K562 (cell line): ENCODE data around the gene MAN1B1. TPM values are rescaled to one million over a fixed set of nuclear protein-coding genes. Genes with fewer than 3 reads are reported as not detected.

Experiments
- DPF2 ChIP-seq: fragments of 450-650 bp; IDR thresholded peaks from 2 replicates; pipeline ENCODE4 v1.6.1; 2016
- GMEB1 ChIP-seq: fragments of 250-450 bp; sonication (Bioruptor Pico); IDR thresholded peaks from 2 replicates; pipeline ENCODE4 v1.4.0; 2020; ENCODE audit warnings: mild to moderate bottlenecking
- HDAC1 ChIP-seq, 2 experiments: fragments of 450-650 bp; IDR thresholded peaks; 2 replicates each; pipeline ENCODE4 v1.6.1; 2016 to 2017; ENCODE audit warnings: inconsistent platforms in 1 of 2, mild to moderate bottlenecking in 1 of 2, moderate library complexity in 1 of 2
- ILF3 ChIP-seq: fragments of 450-650 bp; IDR thresholded peaks from 2 replicates; pipeline ENCODE4 v1.6.1; 2018; ENCODE audit warnings: antibody characterized with exemption, mild to moderate bottlenecking, moderate library complexity, borderline replicate concordance
- MGA ChIP-seq: fragments of 450-650 bp; IDR thresholded peaks from 2 replicates; pipeline ENCODE4 v1.6.1; 2016; ENCODE audit warnings: mild to moderate bottlenecking, moderate library complexity
- NFXL1 ChIP-seq: fragments of 450-650 bp; formaldehyde crosslinking; IDR thresholded peaks from 2 replicates; pipeline ENCODE4 v1.4.0; 2021; ENCODE audit warnings: mild to moderate bottlenecking
- ZBTB17 ChIP-seq: fragments of 450-650 bp; formaldehyde crosslinking; IDR thresholded peaks from 2 replicates; pipeline ENCODE4 v1.4.0; 2020; ENCODE audit warnings: mild to moderate bottlenecking
- ZFX ChIP-seq: sonication (generic); formaldehyde crosslinking; IDR thresholded peaks from 2 replicates; pipeline ENCODE4 v1.8.0; 2022; ENCODE audit warnings: mild to moderate bottlenecking, missing genetic modification reagents, moderate library complexity
- ZNF146 ChIP-seq: IDR thresholded peaks from one replicate; pipeline ENCODE4 v1.6.1; 2018; ENCODE audit warnings: missing compliant biosample characterization; ENCODE audit not compliant: unreplicated experiment
- polyA plus RNA-seq, 8 experiments: library from polyadenylated mRNA; depleted of rRNA in 4 of 8; stranded (reverse) in 5 of 8; unstranded in 3 of 8; fragments of >200 nt; fragmentation: Nextera tagmentation in 2 of 8; fragmentation: Illumina TruSeq in 1 of 8; extraction: Ambion mirVana in 2 of 8; extraction: Trizol in 1 of 8; gene quantifications; 2 replicates each; pipeline versions ENCODE4 v1.2.1 to v1.2.3, GENCODE V29; 2011 to 2014; ENCODE audit warnings: inconsistent platforms in 1 of 8, missing spikeins in 1 of 8
- total RNA-seq, 7 experiments: library from RNA; depleted of rRNA in 6 of 7; stranded (reverse); fragments of >200 nt in 6 of 7; fragmentation: Illumina TruSeq in 2 of 7; extraction: Trizol in 2 of 7; gene quantifications; 2 replicates each; pipeline versions ENCODE4 v1.2.1 to v1.2.3, GENCODE V29; 2011 to 2021; ENCODE audit warnings: low replicate concordance in 1 of 7
- TF ChIP-seq, protein P1 (sequence below): sonication (generic); formaldehyde crosslinking; IDR thresholded peaks from 2 replicates; pipeline ENCODE4 v1.8.0; 2023; ENCODE audit warnings: mild to moderate bottlenecking, missing genetic modification reagents

Gene MAN1B1
- total and polyA plus RNA-seq, 9 of the 15 experiments (the other 6 are each of a cell fraction or from before 2014, with no cell fraction given) = 0.55 to 36.6 (median 27.3) TPM

- TF ChIP-seq ZFX (CRISPR knock-in tag) (peak; percentile 39; the same call in 1 of the 2 replicates), GMEB1 (CRISPR knock-in tag) (peak; percentile 97), ZBTB17 (0 out of 2 replicates have a peak, but pooled peaks have one; percentile 18), MGA (peak; percentile 10; the same call in 1 of the 2 replicates), ZNF146 (CRISPR knock-in tag) (no peak), NFXL1 (CRISPR knock-in tag) (no peak), ILF3 (no peak), HDAC1 (IDR thresholded peaks at IDR 0.05) (no peak; a peak in 2 of 4 replicates), DPF2 (peak; percentile 15; the same call in 1 of the 2 replicates)
- TF ChIP-seq, protein P1, sequence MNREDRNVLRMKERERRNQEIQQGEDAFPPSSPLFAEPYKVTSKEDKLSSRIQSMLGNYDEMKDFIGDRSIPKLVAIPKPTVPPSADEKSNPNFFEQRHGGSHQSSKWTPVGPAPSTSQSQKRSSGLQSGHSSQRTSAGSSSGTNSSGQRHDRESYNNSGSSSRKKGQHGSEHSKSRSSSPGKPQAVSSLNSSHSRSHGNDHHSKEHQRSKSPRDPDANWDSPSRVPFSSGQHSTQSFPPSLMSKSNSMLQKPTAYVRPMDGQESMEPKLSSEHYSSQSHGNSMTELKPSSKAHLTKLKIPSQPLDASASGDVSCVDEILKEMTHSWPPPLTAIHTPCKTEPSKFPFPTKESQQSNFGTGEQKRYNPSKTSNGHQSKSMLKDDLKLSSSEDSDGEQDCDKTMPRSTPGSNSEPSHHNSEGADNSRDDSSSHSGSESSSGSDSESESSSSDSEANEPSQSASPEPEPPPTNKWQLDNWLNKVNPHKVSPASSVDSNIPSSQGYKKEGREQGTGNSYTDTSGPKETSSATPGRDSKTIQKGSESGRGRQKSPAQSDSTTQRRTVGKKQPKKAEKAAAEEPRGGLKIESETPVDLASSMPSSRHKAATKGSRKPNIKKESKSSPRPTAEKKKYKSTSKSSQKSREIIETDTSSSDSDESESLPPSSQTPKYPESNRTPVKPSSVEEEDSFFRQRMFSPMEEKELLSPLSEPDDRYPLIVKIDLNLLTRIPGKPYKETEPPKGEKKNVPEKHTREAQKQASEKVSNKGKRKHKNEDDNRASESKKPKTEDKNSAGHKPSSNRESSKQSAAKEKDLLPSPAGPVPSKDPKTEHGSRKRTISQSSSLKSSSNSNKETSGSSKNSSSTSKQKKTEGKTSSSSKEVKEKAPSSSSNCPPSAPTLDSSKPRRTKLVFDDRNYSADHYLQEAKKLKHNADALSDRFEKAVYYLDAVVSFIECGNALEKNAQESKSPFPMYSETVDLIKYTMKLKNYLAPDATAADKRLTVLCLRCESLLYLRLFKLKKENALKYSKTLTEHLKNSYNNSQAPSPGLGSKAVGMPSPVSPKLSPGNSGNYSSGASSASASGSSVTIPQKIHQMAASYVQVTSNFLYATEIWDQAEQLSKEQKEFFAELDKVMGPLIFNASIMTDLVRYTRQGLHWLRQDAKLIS = peak; percentile 43; the same call in 1 of the 2 replicates
Measured at GRCh38 chr9:137129456-137130175, 42.8 kb downstream of the MAN1B1 start (continued).
